Left forelimb (tissue), 1 donor: ENCODE results near the gene HIVEP1.

ENCODE experiments used
- DNase-seq: peaks from one replicate; pipeline ENCODE4 v3.0.0-alpha.2; 2018; ENCODE audit warnings: low spot score

Gene HIVEP1

GRCh38 chr6:11994875-11995461 is 17.1 kb upstream of the HIVEP1 start:
- DNase-seq, result no peak

DNA sequence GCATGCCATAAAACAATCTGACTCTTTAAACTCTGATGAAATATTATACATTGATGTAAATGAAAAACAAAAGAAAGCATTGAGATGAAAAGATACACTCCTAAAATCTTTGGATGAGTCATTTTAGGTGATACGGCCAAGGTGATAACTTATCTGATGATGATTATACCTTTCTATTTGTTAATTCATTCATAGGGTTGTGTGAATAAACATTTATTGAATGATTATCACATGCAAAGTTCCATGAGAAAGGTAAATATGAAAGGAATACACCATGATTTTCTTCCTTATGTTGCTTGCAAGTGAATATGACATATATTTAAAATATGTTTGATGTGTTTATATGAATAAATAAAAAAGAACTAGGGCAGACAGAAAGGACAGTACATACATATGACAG is 15.4 kb upstream of the HIVEP1 start:
- DNase-seq, result no peak

- no peak for DNase-seq
Observed at GRCh38 chr6:11999246-11999645, 12.9 kb upstream of the HIVEP1 start.

GRCh38 chr6:12000174-12000573 is 11.9 kb upstream of the HIVEP1 start:
- DNase-seq, result no peak

GRCh38 chr6:12001004-12001705 is 11.0 kb upstream of the HIVEP1 start:
- no peak for DNase-seq

GRCh38 chr6:12001706-12002435 is 10.2 kb upstream of the HIVEP1 start:
- no peak for DNase-seq

DNA sequence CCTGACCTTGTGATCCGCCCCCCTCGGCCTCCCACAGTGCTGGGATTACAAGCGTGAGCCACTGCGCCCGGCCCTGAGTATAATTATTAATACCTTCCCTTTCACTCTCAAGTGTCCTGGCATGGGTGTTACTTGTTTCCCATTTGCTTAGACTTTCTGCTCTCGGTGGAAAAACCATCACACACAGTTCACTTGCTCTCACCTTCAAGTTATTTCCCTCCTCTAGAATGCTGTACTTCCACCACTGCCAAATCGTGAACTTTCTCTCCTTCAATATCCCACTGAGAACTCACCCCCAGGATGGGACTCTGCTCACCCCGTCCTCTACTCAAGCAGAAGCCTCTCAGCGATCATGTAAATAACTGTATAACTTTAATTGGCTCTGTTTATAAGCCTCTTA is 4.6 kb upstream of the HIVEP1 start:
- no peak for DNase-seq

DNA sequence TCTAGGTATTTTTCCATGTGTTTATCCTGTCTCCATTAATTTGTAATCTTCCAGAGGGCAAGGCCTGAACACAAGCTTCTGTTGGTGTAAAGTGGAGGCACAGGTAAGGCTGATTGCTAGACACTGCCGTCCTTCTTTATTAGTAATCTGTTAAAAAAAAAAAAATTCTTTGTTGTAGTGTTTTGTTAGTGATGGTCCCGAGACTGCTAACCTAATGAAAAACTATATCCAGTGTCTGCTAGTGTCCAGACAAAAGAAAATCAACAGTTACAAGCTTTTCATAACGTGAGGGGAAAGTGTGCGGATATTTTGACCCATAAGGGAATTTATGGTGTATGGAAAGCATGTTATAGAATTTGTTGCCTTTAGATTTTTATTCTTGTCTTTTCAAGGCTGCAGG is 4.2 kb upstream of the HIVEP1 start:
- DNase-seq, result no peak

- DNase-seq, result peak; percentile 91
Observed at GRCh38 chr6:12008366-12009179, 3.5 kb upstream of the HIVEP1 start.

DNA sequence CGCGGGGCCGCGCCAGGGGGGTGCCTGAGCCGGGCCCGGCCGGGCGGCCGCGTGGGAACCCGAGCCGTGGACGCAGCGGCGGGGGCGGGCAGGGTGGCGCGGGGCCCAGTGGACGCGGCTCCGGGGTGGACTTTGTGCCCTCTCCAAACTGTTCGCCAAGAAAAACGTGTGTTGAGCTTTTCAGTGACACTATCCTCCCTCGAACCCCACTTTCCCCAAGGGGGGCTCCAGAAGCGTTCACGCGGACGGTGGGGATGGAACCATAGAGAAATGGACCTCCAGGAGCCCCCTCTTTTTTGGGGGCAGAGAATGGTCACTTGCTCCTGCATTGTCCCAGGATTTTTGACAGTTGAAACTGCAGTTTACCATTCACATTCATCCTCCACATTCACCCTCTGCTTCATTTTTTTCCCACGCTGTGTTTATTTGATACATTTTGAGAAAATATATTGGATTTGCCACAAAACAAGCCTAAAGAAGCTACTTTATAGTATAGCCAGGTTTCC is 2.9 kb upstream of the HIVEP1 start:
- DNase-seq, result no peak

DNA sequence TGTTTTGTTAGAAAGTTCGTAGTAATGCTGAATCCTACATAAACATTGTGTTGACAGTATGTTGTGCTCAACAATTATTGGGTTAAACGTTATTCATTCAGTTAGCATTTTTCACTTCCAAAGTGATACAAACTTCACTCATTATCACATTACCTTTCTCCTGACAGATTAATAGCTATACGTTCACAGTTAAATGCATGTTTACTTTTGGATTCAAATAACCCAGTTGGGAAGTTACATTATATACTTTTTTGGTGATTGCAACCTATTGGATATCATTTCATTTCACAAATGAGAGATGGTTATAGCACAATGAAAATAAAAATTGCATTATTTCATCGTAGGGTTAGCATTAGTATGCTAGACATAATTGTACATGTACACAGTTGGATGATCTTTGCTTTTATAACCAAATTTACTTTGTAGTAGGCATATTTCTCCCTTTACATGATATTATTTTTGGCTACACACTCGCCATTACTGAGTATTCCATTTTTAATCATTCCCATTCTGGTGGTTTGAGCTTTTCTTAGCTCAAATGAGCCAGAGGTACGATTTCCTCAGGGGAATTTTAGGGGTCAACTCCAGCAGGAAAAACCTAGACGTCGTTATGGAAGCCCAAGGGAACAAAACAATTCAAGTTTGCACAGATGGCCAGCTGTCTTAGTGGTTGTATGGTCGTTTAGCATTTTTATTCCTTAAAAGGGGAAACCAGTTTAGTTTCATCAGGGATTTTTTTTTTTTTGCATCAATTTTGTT is 2.1 kb upstream of the HIVEP1 start:
- no peak for DNase-seq

- DNase-seq, result peak; percentile 90
Observed at GRCh38 chr6:12010635-12011275, 1.4 kb upstream of the HIVEP1 start.

GRCh38 chr6:12011276-12012037 is 655 bp upstream of the HIVEP1 start:
- peak; percentile 99 for DNase-seq

DNA sequence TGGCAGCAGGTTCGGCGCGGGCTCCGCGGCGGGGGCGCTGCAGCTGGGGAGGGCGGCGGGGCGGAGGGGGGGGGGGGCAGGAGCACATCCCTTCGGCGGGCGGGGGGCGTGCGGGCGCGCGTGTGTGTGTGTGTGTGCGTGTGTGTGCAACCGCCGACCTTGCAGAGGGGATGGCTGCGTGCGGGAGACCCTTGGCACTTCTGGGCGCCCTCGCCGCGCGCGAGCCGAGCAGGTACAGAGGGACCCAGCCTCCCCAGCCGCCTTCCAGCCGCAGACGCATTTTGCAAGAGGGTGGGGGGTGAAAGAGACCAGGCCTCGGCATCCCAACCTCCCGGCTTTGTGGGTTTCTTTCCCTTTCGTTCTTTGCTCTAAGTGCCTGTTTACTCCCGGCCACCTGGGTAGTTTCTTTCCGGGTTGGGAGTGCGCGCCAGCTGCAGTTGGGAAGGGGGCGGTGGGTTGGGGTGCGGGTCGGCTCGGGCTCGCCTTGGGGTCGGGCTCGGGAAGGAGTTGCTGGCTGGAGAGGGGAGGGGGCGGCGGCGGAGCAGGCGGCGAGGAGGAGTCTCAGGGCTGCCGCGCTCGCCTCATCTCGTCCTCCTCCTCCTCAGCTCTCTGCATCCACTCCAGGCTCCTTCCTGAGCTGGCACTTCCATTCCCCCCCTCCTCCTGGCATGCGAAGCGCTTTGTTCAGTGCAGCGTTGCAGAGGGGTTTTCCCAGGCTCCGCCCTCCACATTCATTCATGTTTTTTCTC is 620 bp downstream of the HIVEP1 start:
- peak; percentile 89 for DNase-seq

GRCh38 chr6:12013307-12013719 is 1.2 kb downstream of the HIVEP1 start:
- DNase-seq, result no peak

DNA sequence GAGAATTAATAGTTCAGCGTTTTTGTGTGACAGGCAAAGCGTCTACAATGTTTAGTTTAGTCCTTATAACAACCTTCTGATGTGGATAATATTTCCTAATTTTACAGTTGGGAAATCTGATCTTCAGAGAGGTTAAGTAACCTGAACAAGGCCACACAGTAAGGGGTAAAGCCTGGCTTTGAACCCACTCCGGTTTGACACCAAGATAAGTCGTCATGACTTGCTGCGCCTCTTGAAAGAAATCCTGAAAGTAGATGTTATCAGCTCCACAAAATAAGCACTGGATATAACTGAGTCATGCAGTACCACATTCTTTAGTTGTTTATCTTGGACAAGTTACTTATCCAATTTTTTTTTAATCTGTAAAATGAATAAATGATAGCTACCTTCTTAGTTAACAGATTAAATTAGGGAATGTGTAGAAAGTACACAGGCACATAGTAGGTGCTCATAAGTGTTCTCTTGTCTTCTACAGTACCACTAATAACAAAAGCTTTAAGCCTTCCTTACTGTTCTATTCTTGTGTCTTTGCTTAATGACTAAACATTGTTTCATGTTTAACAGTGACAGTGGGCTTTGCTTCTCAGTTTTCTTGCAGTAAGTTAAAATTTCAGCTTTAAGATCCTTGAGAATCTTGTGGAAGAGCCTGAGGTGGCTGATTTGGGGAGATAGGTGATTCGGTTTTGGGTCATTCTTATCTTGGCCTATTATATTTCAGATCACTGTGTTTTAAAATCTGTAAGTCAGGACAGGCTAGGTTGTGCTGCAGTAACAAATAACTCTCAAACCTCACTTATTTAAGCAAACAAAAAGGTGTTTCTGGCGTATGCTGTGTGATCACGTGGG is 2.1 kb downstream of the HIVEP1 start:
- DNase-seq, result no peak

GRCh38 chr6:12014873-12015149 is 2.7 kb downstream of the HIVEP1 start:
- DNase-seq, result no peak

- no peak for DNase-seq
Observed at GRCh38 chr6:12017263-12017662, 5.2 kb downstream of the HIVEP1 start.

DNA sequence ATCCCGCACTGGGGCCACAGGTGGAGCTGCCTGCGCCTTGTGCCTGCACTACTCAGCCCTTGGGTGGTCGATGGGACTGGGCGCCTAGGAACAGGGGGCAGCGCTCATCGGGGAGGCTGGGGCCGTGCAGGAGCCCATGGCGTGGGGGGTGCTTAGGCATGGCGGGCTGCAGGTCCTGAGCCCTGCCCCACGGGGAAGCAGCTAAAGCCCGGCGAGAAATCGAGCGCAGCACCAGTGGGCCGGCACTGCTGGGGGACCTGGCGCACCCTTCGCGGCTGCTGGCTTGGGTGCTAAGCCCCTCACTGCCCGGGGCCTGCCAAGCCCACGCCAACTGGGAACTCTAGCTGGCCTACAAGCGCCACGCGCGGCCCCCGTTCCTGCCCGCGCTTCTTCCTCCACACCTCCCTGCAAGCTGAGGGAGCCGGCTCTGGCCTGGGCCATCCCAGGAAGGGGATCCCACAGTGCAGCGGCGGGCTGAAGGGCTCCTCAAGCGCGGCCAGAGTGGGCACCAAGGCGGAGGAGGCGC is 5.8 kb downstream of the HIVEP1 start:
- DNase-seq, result no peak
